Measurements from ENCODE around the gene ITPKC.

ITPKC gene

DNA sequence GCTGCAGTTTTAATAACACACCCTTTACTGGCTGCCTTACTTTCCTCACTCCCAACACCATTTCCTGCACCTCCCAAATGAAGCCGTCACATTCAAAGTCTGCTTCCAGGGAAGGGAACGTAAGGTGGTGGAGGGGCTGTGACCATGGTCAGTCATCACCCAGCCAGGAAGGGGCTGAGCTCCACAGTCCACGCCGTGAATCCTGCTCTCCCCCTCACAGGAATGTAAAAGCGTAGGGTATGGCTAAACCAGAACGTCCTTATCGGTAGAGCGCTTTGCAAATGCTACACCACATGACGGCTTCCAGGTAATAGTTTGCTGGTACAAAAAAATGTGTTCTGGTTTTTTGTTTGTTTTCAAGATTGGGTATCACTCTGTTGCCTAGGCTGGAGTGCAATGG lies 33.5 kb upstream of the ITPKC start:
- H3K4me3 ChIP-seq (ENCODE audit: low read depth, low read length): no peak overlapping the region
- H3K27me3 ChIP-seq (ENCODE audit: control insufficient read depth, insufficient read depth, low read length): no peaks in the 10 kb centered on the region
- peaks cover 19% of the 10 kb centered on the region for H3K36me3 ChIP-seq (ENCODE audit: control insufficient read depth, insufficient read depth, low read length)
- no peaks in the 10 kb centered on the region for H3K9me3 ChIP-seq (ENCODE audit: control insufficient read depth, insufficient read depth, low read length)
- no peaks in the 10 kb centered on the region for H3K4me1 ChIP-seq (ENCODE audit: control insufficient read depth, insufficient read depth, low read length)
- H3K9ac ChIP-seq (ENCODE audit: low read depth, low read length): no peak overlapping the region

DNA sequence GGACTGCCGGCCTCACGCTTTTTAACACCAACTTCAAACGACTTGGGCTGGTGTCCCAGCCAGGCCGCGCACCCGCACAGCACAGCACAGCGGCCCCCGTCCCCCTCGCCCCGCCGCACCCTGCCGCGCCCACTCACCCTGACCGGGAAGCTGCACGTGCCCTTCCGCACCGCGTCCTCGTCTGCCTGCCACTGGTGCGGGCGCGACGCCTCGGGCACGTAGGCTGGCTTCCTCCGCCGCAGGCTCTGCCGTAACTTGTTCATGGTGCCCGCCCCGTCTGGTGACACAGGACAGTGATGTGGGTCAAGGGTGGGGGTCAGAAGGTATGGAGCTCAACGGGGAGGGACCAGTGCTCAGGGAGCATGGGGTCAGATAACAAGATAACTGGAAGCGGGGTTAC lies 32.6 kb upstream of the ITPKC start:
- Histone ChIP-seq H3K9me3 (ENCODE audit: control insufficient read depth, insufficient read depth, low read length) (no peaks in the 10 kb centered on the region), H3K4me3 (ENCODE audit: low read depth, low read length) (no peak overlapping the region), H3K9ac (ENCODE audit: low read depth, low read length) (no peak overlapping the region), H3K36me3 (ENCODE audit: control insufficient read depth, insufficient read depth, low read length) (peaks cover 19% of the 10 kb centered on the region), H3K27me3 (ENCODE audit: control insufficient read depth, insufficient read depth, low read length) (no peaks in the 10 kb centered on the region), H3K4me1 (ENCODE audit: control insufficient read depth, insufficient read depth, low read length) (peaks cover 2% of the 10 kb centered on the region)

DNA sequence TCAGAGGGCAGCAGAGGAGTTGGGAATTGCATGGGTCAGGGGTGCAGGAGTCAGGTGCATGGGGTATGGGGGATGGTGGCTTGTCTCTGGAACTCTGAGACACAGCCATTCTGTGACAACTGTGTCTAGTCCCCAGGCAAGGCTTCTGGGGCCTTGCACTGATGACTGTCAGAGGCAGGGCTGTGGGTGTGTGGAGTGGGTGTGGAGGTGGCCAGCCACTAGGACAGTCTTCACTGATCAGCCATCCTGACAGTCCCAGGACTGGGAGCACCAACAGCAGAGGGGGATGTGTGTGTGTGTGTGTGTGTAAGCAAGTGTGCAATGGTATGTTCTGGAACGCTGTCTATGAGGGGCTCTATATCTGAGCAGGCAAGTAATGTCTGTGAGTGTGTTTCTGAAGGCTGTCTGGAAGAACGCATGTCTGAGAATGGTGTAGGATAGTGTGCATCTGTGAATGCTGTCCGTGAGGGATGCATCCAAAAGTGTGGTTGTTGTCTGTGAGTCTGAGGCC lies 31.8 kb upstream of the ITPKC start:
- Histone ChIP-seq H3K36me3 (ENCODE audit: control insufficient read depth, insufficient read depth, low read length) (peaks cover 19% of the 10 kb centered on the region), H3K4me3 (ENCODE audit: low read depth, low read length) (no peak overlapping the region), H3K27me3 (ENCODE audit: control insufficient read depth, insufficient read depth, low read length) (no peaks in the 10 kb centered on the region), H3K4me1 (ENCODE audit: control insufficient read depth, insufficient read depth, low read length) (peaks cover 3% of the 10 kb centered on the region), H3K9ac (ENCODE audit: low read depth, low read length) (no peak overlapping the region), H3K9me3 (ENCODE audit: control insufficient read depth, insufficient read depth, low read length) (no peaks in the 10 kb centered on the region)

DNA sequence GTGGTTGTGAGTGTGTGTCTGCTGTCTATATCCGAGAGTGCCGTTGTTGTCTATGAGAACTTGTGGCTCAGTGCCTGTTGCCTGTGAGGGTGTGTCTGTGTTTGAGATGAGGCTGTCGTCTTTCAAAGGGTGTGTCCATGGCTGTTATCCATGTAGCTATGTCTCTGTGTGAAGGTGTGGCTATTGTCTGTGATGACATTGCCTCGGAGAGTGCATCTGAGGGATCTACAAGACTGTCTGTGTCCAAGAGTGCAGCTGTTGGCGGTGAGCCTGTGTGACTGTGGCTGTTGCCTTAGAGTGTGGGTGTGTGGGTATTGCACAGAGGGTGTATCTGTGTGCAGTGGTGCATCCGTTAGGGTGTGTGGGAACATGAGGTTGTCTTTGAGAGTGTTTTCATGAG lies 31.3 kb upstream of the ITPKC start:
- peaks cover 17% of the 10 kb centered on the region for H3K36me3 ChIP-seq (ENCODE audit: control insufficient read depth, insufficient read depth, low read length)
- H3K27me3 ChIP-seq (ENCODE audit: control insufficient read depth, insufficient read depth, low read length): no peaks in the 10 kb centered on the region
- H3K4me1 ChIP-seq (ENCODE audit: control insufficient read depth, insufficient read depth, low read length): peaks cover 3% of the 10 kb centered on the region
- no peak overlapping the region for H3K4me3 ChIP-seq (ENCODE audit: low read depth, low read length)
- H3K9me3 ChIP-seq (ENCODE audit: control insufficient read depth, insufficient read depth, low read length): no peaks in the 10 kb centered on the region
- H3K9ac ChIP-seq (ENCODE audit: low read depth, low read length): no peak overlapping the region

DNA sequence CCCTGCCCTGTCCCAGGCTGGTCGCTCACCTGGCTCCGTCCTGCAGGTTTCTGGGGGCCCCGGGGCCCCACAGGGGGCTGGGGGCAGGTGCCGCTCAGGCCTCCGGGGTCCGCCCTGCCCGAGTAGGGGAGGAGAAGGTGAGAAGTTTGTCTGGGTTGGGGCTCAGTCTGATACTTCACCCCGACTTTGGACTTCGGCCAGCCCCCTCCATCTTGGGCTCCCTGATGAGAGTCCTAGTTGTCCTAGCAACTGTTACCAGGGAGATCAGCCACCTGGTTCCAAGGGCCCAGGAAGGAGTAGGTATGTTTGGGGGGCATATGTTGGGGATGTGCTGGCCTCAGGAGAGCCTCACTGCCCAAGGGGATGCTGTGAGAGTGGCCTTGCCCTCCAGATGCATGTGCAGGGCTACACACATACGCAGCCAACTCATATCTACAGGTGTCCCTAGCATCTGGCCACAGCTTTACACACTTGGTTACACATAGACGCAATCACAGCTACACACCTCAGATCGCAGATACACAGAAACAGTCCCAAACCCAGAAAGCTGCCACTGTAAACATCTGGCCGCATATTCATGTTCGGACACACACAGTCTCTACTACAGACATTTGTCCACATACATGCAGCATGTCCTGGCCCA lies 29.9 kb upstream of the ITPKC start:
- Histone ChIP-seq H3K4me3 (ENCODE audit: low read depth, low read length) (no peak overlapping the region), H3K27me3 (ENCODE audit: control insufficient read depth, insufficient read depth, low read length) (no peaks in the 10 kb centered on the region), H3K4me1 (ENCODE audit: control insufficient read depth, insufficient read depth, low read length) (peaks cover 7% of the 10 kb centered on the region), H3K9ac (ENCODE audit: low read depth, low read length) (no peak overlapping the region), H3K9me3 (ENCODE audit: control insufficient read depth, insufficient read depth, low read length) (no peaks in the 10 kb centered on the region), H3K36me3 (ENCODE audit: control insufficient read depth, insufficient read depth, low read length) (peaks cover 15% of the 10 kb centered on the region)

DNA sequence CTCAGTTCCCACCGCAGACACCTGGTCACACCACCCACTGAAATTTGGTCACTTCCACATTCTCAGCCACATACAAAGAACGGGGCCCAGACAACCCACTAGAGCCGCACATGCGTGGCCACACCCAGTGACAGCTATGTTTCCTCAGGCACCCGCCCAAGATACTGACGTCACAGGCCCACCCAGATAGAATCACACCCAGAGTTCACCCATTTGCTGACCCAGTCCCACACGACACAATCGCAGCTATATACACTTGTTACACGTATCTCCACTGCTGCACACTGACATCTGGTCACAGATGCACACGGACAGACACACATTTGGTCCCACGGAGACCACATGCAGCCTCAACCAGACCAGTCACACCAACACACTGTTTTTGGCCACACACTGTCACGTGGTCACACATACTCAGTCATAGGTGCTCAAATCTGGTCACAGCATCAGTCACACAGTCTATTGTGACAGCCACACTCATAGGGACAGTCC lies 29.3 kb upstream of the ITPKC start:
- Histone ChIP-seq H3K4me1 (ENCODE audit: control insufficient read depth, insufficient read depth, low read length) (peaks cover 7% of the 10 kb centered on the region), H3K9me3 (ENCODE audit: control insufficient read depth, insufficient read depth, low read length) (no peaks in the 10 kb centered on the region), H3K27me3 (ENCODE audit: control insufficient read depth, insufficient read depth, low read length) (no peaks in the 10 kb centered on the region), H3K36me3 (ENCODE audit: control insufficient read depth, insufficient read depth, low read length) (peaks cover 18% of the 10 kb centered on the region), H3K9ac (ENCODE audit: low read depth, low read length) (no peak overlapping the region), H3K4me3 (ENCODE audit: low read depth, low read length) (no peak overlapping the region)

DNA sequence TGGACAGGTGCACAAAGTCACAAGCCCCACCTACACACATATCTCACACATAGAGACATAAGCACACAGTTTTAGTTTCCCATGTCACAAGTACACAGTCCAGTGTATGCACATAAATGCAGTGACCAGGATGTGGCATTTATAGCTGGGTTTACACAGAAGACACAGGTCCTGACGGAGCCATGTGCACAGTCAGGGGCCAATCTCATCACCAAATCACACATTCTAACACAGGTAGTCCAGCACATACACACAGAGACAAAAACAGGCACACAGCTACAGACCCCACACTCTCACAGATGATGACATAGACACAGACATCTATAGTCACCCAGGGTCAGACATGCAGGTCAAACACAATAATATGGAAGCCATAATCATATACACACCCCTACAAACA lies 28.6 kb upstream of the ITPKC start:
- H3K9me3 ChIP-seq (ENCODE audit: control insufficient read depth, insufficient read depth, low read length): no peaks in the 10 kb centered on the region
- peaks cover 7% of the 10 kb centered on the region for H3K4me1 ChIP-seq (ENCODE audit: control insufficient read depth, insufficient read depth, low read length)
- H3K4me3 ChIP-seq (ENCODE audit: low read depth, low read length): no peak overlapping the region
- H3K9ac ChIP-seq (ENCODE audit: low read depth, low read length): no peak overlapping the region
- H3K36me3 ChIP-seq (ENCODE audit: control insufficient read depth, insufficient read depth, low read length): peaks cover 18% of the 10 kb centered on the region
- no peaks in the 10 kb centered on the region for H3K27me3 ChIP-seq (ENCODE audit: control insufficient read depth, insufficient read depth, low read length)

DNA sequence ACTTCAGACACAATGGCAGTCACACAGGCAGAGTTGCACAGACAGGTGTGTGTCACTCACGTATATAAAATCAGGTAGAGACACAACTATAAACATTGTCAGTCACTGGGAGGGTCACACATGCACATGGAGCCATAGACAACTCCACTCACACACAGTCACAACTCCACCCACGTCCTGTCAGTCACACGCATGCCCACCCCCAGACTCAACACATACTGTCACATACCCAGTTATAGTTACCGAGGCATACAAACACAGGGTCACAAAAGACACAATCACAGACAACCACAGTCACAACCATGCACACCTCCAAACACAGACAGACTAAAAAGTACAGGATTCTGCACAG lies 27.9 kb upstream of the ITPKC start:
- Histone ChIP-seq H3K9me3 (ENCODE audit: control insufficient read depth, insufficient read depth, low read length) (no peaks in the 10 kb centered on the region), H3K36me3 (ENCODE audit: control insufficient read depth, insufficient read depth, low read length) (peaks cover 25% of the 10 kb centered on the region), H3K9ac (ENCODE audit: low read depth, low read length) (no peak overlapping the region), H3K4me1 (ENCODE audit: control insufficient read depth, insufficient read depth, low read length) (peaks cover 7% of the 10 kb centered on the region), H3K4me3 (ENCODE audit: low read depth, low read length) (peak overlapping the region; percentile 83), H3K27me3 (ENCODE audit: control insufficient read depth, insufficient read depth, low read length) (no peaks in the 10 kb centered on the region)

DNA sequence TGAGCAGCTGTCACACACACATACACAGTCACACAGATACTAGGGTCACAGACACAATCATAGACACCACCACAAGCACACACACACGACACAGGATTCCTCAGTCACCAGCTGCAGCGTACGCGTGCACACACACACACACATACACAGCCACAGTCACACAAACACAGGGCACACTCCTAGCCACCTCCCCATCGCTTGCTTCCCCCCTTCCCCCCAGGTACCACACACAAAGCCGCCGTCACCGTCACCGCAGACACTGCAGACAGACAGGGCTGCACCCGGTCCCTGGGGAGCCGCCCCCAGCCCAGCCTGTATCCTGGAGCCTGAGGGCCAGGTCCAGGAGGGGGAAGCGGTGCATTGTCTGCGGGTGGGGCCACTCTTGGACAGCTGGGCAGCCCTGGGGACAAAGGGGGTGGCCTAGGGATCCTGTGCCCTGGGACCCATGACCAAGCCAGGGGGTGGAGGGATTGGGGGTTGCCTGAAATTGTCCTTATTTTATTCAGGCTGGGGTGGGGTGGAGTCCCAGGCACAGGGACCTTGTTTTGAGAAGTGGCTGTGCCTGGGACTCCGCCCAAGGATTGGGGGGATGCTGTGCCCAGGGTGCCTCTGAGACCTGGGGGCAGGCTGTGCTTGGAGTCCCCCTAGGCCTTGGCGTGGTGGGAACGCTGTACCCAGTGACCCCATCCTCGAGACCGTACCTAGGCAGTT lies 27.4 kb upstream of the ITPKC start:
- Histone ChIP-seq H3K4me1 (ENCODE audit: control insufficient read depth, insufficient read depth, low read length) (peaks cover 7% of the 10 kb centered on the region), H3K27me3 (ENCODE audit: control insufficient read depth, insufficient read depth, low read length) (no peaks in the 10 kb centered on the region), H3K36me3 (ENCODE audit: control insufficient read depth, insufficient read depth, low read length) (peaks cover 23% of the 10 kb centered on the region), H3K9ac (ENCODE audit: low read depth, low read length) (peak overlapping the region; percentile 9), H3K9me3 (ENCODE audit: control insufficient read depth, insufficient read depth, low read length) (no peaks in the 10 kb centered on the region), H3K4me3 (ENCODE audit: low read depth, low read length) (peak overlapping the region; percentile 83)

DNA sequence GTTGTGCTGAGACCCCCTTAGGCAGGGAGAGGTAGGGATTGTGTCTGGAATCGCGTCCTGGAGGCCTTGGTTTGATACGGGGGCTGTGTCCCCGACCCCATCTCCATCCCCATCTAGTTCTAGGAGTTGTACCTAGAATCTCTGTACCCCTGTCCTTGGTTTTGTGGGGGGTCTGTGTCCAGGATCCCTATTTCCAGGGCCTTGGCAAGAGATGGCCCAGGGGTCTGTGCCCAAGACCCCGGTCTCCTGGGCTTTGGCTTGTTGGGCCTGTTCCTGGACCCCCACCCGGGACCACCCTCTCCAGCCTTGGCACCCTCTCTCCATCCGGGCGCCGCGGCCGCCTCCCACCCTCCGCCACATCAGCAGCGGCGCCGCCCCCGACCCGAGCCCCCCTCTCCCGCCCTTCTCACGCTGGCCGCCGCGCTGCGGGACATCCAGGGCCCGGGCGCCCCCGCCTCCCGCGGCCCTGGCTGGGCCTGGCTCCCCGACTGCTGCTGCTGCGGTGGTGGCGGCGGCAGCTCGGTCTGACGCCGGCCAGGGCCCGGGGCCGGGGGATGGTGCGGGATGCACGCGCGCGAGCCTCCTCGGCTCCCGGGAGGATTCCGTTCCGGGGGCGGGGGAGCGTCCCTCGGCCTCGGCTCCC lies 26.7 kb upstream of the ITPKC start, which contains the start of gene NUMBL:
NUMBL (minus strand) TSS at position 602 of the 643 bp plus-strand sequence; CDS start at position 434, 168 bp downstream.
- H3K36me3 ChIP-seq (ENCODE audit: control insufficient read depth, insufficient read depth, low read length): peaks cover 19% of the 10 kb centered on the region
- H3K4me3 ChIP-seq (ENCODE audit: low read depth, low read length): peak within 1 kb of the TSS; percentile 83
- no peaks in the 10 kb centered on the region for H3K9me3 ChIP-seq (ENCODE audit: control insufficient read depth, insufficient read depth, low read length)
- no peaks in the 10 kb centered on the region for H3K27me3 ChIP-seq (ENCODE audit: control insufficient read depth, insufficient read depth, low read length)
- H3K4me1 ChIP-seq (ENCODE audit: control insufficient read depth, insufficient read depth, low read length): peaks cover 7% of the 10 kb centered on the region
- H3K9ac ChIP-seq (ENCODE audit: low read depth, low read length): peak within 1 kb of the TSS; percentile 79

DNA sequence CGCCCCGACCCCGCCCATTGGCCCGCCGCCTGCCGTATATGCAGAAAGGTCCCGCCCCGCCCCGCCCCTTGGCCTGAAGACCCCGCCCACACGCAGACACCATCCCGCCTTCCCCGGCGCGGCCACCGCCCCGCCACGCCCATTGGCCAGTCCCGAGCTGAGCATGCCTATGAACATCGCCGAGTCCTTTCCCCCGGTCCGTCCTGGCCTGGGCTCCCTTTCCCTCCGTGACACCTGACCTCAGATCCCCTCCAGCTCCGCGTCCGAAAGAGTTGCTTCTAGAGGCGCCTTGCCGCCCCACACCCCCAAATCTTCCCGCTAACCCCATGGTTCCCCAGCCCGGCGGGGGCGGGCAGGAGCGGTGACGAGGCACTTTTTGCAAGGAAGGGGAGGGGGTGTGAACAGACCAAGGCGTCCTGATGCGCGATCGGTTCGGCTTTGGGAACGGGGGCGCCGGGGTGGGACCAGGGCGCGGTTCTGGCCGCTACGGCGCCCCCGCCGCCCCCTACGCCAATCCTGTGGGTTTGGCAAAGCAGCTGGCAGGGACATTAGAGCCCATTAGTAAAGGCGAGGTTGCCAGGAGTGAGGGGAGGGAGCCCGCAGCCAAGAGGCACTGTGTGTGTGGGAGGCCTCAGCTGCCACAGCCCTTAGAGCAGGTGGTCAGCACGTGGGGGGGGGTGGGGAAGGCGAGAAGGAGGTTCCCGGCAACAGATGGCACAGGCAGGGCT lies 26.1 kb upstream of the ITPKC start:
- peak overlapping the region; percentile 79 for H3K9ac ChIP-seq (ENCODE audit: low read depth, low read length)
- peak overlapping the region; percentile 64 for H3K4me3 ChIP-seq (ENCODE audit: low read depth, low read length)
- no peaks in the 10 kb centered on the region for H3K9me3 ChIP-seq (ENCODE audit: control insufficient read depth, insufficient read depth, low read length)
- peaks cover 14% of the 10 kb centered on the region for H3K36me3 ChIP-seq (ENCODE audit: control insufficient read depth, insufficient read depth, low read length)
- H3K4me1 ChIP-seq (ENCODE audit: control insufficient read depth, insufficient read depth, low read length): peaks cover 7% of the 10 kb centered on the region
- H3K27me3 ChIP-seq (ENCODE audit: control insufficient read depth, insufficient read depth, low read length): no peaks in the 10 kb centered on the region
